ENCODE data around the gene UGT3A2.

Gene UGT3A2

DNA sequence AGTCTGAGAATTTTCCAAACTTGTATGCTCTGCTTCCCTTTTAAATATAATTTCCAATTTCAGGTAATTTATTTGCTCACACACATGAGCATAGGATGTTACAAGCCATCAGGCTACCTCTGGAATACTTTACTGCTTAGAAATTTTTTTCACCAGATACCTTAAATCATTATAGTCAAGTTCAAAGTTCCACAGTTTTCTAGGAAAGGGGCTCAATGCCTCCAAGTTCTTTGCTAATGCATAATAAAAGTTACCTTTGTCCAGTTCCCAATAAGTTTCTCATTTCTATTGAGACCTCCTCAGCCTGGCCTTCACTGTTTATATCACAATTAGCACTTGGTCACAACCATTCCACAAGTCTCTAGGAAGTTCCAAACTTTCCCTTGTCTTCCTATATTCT, 59.3 kb downstream of the UGT3A2 start:
- DNase-seq (ENCODE audit: low read depth), result no peak

DNA sequence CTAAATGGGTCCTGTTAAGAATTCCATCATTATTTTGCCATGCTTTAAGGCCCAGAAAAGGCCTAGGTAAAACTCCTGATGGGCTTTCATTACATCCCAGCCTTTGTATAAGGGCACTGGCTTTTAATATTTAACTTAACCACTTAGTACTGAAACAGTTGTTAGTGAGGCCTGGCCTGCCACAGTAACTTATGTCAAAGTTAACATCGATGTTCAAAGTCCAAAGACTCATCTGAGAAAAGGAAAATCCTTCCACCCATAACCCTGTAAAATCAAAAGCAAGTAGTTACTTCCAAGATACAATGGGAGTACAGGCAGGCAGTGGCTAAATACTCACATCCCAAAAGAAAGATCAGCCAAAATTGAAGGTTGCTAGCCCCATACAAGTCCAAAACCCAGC, 60.5 kb downstream of the UGT3A2 start:
- DNase-seq (ENCODE audit: low read depth), result no peak

DNA sequence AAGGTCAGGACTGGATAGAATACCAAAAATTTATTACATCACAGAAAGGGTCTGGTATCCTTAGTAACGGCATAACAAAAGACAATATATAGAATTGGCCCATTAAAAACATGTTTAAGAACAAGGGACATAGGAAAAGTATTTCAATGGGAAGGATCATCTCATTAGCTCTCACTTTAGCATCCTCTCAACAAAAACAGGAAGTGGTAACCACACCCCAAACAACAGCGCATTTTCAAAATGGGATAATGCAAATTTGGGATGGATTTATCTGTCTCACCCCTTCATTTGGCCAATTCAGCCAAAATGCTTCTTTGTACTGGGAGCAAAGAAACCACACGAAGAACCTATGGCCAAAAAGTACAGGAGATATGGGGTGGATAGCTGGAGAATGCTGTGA, 65.7 kb downstream of the UGT3A2 start:
- DNase-seq (ENCODE audit: low read depth), result no peak

DNA sequence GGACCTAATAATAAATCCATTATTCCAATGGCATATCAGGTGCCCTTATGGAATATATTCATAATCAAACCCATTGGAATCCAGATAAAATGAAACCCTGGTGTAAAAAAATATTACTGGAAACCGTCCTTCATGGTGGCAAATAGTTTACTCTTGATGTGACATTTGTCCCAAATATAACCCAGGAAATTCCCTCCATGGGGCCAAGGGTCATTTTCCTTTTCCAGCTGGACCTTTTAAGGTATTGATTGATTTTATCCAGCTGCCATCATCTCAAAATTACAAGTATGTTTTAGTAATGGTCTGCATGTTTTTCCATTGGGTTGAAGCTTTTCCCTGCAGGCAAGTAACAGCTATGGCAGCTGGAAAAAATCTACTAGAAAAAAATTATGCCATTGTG, 67.1 kb downstream of the UGT3A2 start:
- no peak for DNase-seq (ENCODE audit: low read depth)

DNA sequence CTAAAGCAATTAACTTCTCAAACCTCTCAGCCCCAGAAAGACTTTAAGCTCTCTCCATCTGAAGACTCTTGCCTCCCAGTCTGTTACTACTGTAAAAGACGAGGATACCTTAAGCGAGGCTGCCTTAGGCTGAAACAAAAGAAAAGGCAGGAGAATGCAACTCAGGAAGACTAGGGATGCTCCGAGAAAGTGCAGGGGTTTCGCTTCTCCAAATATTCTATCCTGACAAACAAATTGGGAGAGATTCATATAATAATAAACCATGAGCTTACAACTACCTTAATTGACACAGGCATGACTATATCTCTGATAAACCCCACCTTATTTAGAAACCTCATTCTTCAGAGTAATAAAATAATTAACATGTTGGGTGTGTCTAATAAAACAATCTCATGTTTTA, 70.6 kb downstream of the UGT3A2 start:
- DNase-seq (ENCODE audit: low read depth), result no peak

DNA sequence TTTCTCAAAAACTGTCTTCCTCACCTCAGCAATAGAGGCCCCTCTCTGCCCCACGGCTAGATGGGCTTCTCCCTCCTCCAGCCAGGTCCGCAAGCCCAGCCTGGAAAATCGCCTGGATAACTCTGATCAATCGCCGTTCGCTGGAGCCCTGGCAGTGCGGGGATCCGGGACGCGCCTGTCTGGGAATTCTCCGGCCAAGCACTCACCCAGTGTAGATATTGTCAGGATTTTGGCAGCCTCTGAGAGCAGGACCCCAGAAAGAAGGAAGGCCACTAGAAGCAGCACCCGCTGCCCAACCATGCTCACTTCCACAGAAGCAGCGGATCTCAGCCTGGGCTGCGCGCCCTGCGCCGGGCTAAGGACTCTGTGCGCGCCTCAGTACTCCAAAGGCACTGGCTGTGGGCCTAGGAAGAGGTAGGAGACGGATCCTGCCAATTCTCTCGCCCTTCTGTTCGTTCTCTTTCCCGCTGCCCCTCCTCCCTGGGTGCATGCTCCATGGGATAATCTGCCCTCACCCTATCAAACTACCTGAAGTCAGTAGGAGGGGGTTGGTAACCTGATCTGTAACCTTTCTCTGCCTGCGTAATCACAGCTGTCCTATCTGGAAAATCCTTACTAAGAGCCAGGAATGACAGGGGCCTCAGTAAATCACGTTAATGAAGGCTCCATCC, 75.6 kb downstream of the UGT3A2 start, which contains the start of gene UGT3A1:
UGT3A1 (minus strand) TSS at position 450 of the 671 bp plus-strand sequence; CDS start at position 300, 150 bp downstream.
- no peak for DNase-seq (ENCODE audit: low read depth)

DNA sequence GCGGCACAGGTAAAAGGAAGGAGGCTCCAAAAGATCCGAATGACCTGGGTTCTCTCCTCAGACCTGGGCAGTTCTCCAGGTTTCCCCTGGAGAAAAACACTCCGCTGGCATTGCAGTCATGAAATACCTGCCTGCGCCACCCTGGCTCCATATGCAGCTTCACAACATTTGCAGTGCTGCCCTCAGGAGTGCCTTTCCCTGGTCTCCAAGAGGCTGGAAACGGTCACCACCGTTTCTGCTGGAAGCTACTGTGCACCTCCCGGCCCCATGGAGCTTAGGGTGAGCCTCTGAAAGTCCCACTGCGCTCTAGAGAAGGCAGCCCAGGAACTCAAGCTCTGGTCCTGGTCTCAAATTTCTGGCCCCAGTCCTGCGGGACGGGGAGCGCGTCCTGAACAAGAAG, 76.2 kb downstream of the UGT3A2 start:
- DNase-seq (ENCODE audit: low read depth), result no peak

DNA sequence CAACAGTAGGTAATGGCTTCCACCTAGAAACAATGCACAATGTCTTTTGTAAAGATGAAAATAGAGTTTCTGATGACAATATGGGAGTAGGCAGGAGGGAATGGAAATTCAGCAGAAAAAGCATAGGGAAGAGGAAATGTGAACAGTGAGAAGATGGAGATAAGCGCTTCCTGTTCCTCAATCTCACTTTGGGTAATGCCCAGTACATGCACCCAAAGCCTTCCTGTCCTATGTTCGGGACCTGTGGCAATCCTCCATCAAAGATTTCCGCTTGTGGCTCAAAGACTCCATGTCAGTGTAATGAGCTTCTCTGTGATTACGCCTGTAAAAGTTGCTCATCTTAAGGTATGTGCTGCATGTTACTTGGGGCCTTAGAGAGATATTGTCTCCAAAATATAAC, 78.2 kb downstream of the UGT3A2 start:
- DNase-seq (ENCODE audit: low read depth), result no peak

DNA sequence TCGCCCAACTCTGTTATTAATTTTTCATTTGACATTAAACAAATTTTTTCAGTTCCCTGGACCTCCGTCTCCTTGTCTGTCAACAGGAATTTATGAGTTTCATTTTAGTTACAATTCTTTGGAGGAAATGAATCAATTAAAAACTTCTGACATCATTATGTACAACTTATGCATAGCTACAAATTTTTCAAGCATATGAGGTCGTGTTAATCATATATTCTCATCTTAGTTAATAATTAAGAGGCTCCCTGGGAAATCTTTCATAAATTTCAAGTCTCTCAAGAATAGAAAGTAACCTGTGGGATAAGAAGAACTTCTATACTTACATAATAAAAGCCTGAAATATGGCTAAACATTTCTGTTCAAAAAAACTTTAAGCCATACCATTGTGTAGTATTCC, 78.9 kb downstream of the UGT3A2 start:
- no peak for DNase-seq (ENCODE audit: low read depth)

Measured in stimulated activated CD8-positive, alpha-beta memory T cell treated with anti-CD3 and anti-CD28 coated beads, Interleukin-15, amount 100 ng/mL, for 1 hour (primary cell).